Measurements from ENCODE around the gene RNASE7. TPM values are rescaled to one million over a fixed set of nuclear protein-coding genes. Genes with fewer than 3 reads are reported as not detected.

The RNASE7 gene
- total RNA-seq, 4 donors from 2014 or later: not detected

GRCh38 chr14:21073921-21074320 is 31.8 kb downstream of the RNASE7 start:
- TF ChIP-seq POLR2A (IDR thresholded peaks at IDR 0.05) (peak in 1 of 2 donors; percentile 48), CTCF (IDR thresholded peaks at IDR 0.05) (peak in 1 of 6 experiments; percentile 22)
- H3K4me3 ChIP-seq (replicated peaks in 1 of 3): no peak overlapping the region
- peaks cover 22 to 27% of the 10 kb centered on the region in 2 donors for H3K36me3 ChIP-seq
- DNase-seq: peak; percentile 93 to 97
- no peaks in the 10 kb centered on the region for H3K9me3 ChIP-seq
- H3K27me3 ChIP-seq: no peaks in the 10 kb centered on the region
- peaks cover 44 to 56% of the 10 kb centered on the region in 2 donors for H3K4me1 ChIP-seq
- intact Hi-C loops (cut with DNase I): no loop called here
- WGBS, 2 donors: 40 to 48% methylated on average over 1 to 7 of the region's 9 CpGs
- H3K27ac ChIP-seq: peak overlapping the region; percentile 60 to 90 (median 72)

GRCh38 chr14:21074398-21075272 is 32.5 kb downstream of the RNASE7 start:
- WGBS, 2 donors: 57 to 59% methylated on average over 20 to 22 of the region's 26 CpGs
- TF ChIP-seq POLR2A (IDR thresholded peaks at IDR 0.05): peak in 1 of 2 donors; percentile 11
- no peak for TF ChIP-seq CTCF (IDR thresholded peaks at IDR 0.05)
- Histone ChIP-seq H3K4me1 (peaks cover 37 to 49% of the 10 kb centered on the region in 2 donors), H3K36me3 (peaks cover 29 to 34% of the 10 kb centered on the region in 2 donors), H3K4me3 (replicated peaks in 1 of 3) (no peak overlapping the region), H3K27me3 (no peaks in the 10 kb centered on the region), H3K27ac (peak overlapping the region; percentile 60 to 90 (median 72)), H3K9me3 (no peaks in the 10 kb centered on the region)
- intact Hi-C loops (cut with DNase I): no loop called here
- DNase-seq: peak; percentile 78 to 80

GRCh38 chr14:21075719-21076437 is 33.7 kb downstream of the RNASE7 start:
- Histone ChIP-seq H3K9me3 (no peaks in the 10 kb centered on the region), H3K4me3 (replicated peaks in 1 of 3) (no peak overlapping the region), H3K36me3 (peaks cover 38 to 43% of the 10 kb centered on the region in 2 donors), H3K27me3 (no peaks in the 10 kb centered on the region), H3K27ac (peak overlapping the region in 2 of 3 donors; percentile 60 to 90), H3K4me1 (peaks cover 35 to 47% of the 10 kb centered on the region in 2 donors)
- no peak for DNase-seq
- no peak for TF ChIP-seq POLR2A (IDR thresholded peaks at IDR 0.05)
- no peak for TF ChIP-seq CTCF (IDR thresholded peaks at IDR 0.05)
- WGBS, 2 donors: 88 to 90% methylated on average over 9 of the region's 9 CpGs
- intact Hi-C loops (cut with DNase I): no loop called here

DNA sequence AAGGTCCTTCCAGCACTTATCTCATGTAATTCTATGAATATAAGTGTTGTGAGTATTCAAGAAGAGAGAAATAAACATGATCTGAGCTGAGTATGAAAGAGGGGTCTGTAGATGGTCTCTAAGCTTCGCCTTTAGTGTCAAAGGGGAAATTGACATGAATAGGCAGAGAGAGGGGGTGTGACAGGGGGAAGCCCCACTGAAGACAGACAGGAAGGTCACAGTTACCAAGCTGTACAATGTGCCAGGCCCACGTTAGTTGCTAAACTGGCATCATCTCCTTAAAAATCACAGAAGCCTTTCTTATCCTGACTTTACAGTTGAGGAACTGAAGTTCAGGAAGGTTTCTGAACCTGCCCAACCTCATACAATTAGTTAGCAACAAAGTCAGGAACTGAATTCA is 35.5 kb downstream of the RNASE7 start:
- Histone ChIP-seq H3K27ac (no peak overlapping the region), H3K4me3 (replicated peaks in 1 of 3) (no peak overlapping the region), H3K36me3 (peaks cover 54 to 59% of the 10 kb centered on the region in 2 donors), H3K27me3 (no peaks in the 10 kb centered on the region), H3K4me1 (peaks cover 27 to 33% of the 10 kb centered on the region in 2 donors), H3K9me3 (no peaks in the 10 kb centered on the region)
- TF ChIP-seq CTCF (IDR thresholded peaks at IDR 0.05) (no peak), POLR2A (IDR thresholded peaks at IDR 0.05) (no peak)
- WGBS, 2 donors: 82 to 86% methylated on average over 2 of the region's 2 CpGs
- DNase-seq: no peak
- intact Hi-C loops (cut with DNase I): no loop called here
